NCI-H446 (cell line): ENCODE results near the gene TTLL12.

Experiments
- DNase-seq, 2 experiments: peaks; one replicate each; lab custom pipeline; 2025; lab: John Stamatoyannopoulos, UW

TTLL12 gene

GRCh38 chr22:43199541-43199940, 12.6 kb upstream of the TTLL12 start:
- DNase-seq = no peak

GRCh38 chr22:43198936-43199335, 12.0 kb upstream of the TTLL12 start:
- no peak for DNase-seq

GRCh38 chr22:43198126-43198525, 11.2 kb upstream of the TTLL12 start:
- DNase-seq = no peak

- no peak for DNase-seq
These were observed 10.5 kb upstream of the TTLL12 start for GRCh38 chr22:43197271-43197941.

GRCh38 chr22:43191831-43192230, 4.9 kb upstream of the TTLL12 start:
- no peak for DNase-seq

- no peak for DNase-seq
These were observed 2.1 kb upstream of the TTLL12 start for GRCh38 chr22:43188829-43189545.

- peak; percentile 83 to 97 for DNase-seq
These were observed 501 bp upstream of the TTLL12 start for GRCh38 chr22:43187171-43188099.

- peak; percentile 10 to 74 for DNase-seq
These were observed 1.1 kb downstream of the TTLL12 start for GRCh38 chr22:43185860-43186261.

GRCh38 chr22:43183496-43184277, 3.2 kb downstream of the TTLL12 start:
- DNase-seq = no peak

GRCh38 chr22:43182726-43183125, 4.2 kb downstream of the TTLL12 start:
- no peak for DNase-seq

GRCh38 chr22:43182118-43182517, 4.8 kb downstream of the TTLL12 start:
- DNase-seq = no peak

GRCh38 chr22:43181321-43182076, 5.4 kb downstream of the TTLL12 start:
- no peak for DNase-seq

GRCh38 chr22:43180670-43181069, 6.3 kb downstream of the TTLL12 start:
- no peak for DNase-seq

- DNase-seq = no peak
These were observed 7.1 kb downstream of the TTLL12 start for GRCh38 chr22:43179911-43180195.

- no peak for DNase-seq
These were observed 7.6 kb downstream of the TTLL12 start for GRCh38 chr22:43179146-43179910.

GRCh38 chr22:43177479-43177878, 9.5 kb downstream of the TTLL12 start:
- DNase-seq = no peak

- no peak for DNase-seq
These were observed 10.8 kb downstream of the TTLL12 start for GRCh38 chr22:43176090-43176489.

- DNase-seq = no peak
These were observed 11.9 kb downstream of the TTLL12 start for GRCh38 chr22:43174941-43175531.

GRCh38 chr22:43173976-43174720, 12.8 kb downstream of the TTLL12 start:
- no peak for DNase-seq
